Measurements from ENCODE around the gene CAMTA1.

Gene CAMTA1

DNA sequence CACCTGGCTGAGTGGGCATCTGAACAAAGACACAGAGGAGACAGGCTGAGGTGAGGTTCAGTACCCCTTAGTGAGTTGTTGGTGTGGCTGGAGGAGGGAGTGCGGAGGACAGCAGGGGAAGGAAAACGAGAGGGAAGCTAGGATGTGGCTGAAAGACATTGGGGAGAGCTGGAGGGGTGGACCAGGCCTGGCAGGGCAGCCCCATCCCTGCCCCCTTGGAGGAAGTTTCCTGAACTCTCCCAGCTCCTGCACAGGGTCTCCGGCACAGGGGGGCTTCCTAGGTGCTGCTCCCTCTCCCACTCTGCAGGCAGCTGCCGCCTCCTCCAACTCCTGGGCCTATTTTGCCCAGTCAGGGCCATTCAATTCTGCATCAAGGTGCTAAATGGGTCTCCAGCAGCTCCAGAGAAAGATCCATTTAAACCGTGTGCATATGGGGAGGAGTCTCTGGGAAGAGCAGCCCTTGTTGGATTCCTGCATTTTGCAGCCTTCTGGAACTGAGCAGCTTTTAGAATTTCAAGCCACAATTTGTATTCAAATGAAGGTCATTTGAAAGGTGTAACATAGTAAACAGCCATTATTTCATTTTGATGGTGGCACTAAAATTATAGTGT is 193.9 kb downstream of the CAMTA1 start:
- Histone ChIP-seq H3K4me1 (no peaks in the 10 kb centered on the region; the same call in 1 of the 2 replicates), H3K36me3 (no peaks in the 10 kb centered on the region), H3K4me3 (no peak overlapping the region), H3K9ac (no peak overlapping the region), H3K27me3 (peaks cover 3% of the 10 kb centered on the region; the same call in 1 of the 2 replicates), H3K9me3 (peaks cover 37% of the 10 kb centered on the region), H4K20me1 (no peaks in the 10 kb centered on the region), H3K4me2 (no peak overlapping the region), H3K27ac (no peak overlapping the region)
- no peak for TF ChIP-seq Cebpa-rat (IDR thresholded peaks at IDR 0.05)

DNA sequence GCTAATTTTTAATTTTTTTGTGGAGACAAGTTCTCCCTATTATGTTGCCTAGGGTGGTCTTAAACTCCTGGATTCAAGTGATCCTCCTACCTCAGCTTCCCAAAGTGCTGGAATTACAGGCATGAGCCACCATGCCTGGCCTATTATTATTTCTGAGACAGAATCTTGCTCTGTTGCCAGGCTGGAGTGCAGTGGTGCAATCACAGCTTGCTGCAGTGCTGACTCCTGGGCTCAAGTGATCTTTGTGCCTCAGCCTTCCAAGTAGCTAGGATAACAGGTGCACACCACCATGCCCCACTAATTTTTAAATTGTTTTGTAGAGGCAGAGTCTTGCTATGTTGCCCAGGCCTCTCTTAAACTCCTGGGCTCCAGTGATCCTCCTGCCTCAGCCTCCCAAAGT is 196.3 kb downstream of the CAMTA1 start:
- TF ChIP-seq Cebpa-rat (IDR thresholded peaks at IDR 0.05) = no peak
- no peaks in the 10 kb centered on the region for H3K27me3 ChIP-seq
- no peak overlapping the region for H3K9ac ChIP-seq
- H3K4me1 ChIP-seq = no peaks in the 10 kb centered on the region
- H3K36me3 ChIP-seq = no peaks in the 10 kb centered on the region
- H3K9me3 ChIP-seq = peaks cover 26% of the 10 kb centered on the region
- no peaks in the 10 kb centered on the region for H4K20me1 ChIP-seq
- no peak overlapping the region for H3K4me3 ChIP-seq
- no peak overlapping the region for H3K4me2 ChIP-seq
- no peak overlapping the region for H3K27ac ChIP-seq

DNA sequence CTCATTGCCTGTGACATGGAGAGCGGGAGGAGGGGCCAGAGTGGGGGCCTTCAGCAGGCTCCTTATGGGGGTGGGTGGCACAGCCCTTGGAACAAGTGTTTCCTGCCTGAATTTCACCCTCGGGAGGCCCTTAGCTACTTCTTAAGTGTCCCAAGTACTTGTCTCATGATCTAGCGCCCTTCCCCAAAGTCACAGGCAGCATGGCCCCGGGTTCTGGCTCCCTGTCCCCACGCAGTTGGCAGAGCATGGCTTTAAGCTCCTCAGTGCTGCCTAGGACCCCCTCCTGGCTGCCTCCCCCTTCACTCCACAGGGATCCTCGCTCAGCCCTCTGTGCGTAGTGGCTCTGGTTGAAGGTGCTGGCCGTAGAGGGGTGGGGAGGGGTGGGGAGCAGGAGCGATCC is 197.2 kb downstream of the CAMTA1 start:
- Histone ChIP-seq H3K27ac (no peak overlapping the region), H3K4me2 (no peak overlapping the region), H4K20me1 (no peaks in the 10 kb centered on the region), H3K4me3 (no peak overlapping the region), H3K4me1 (no peaks in the 10 kb centered on the region), H3K9ac (no peak overlapping the region), H3K36me3 (no peaks in the 10 kb centered on the region), H3K27me3 (no peaks in the 10 kb centered on the region), H3K9me3 (peaks cover 18% of the 10 kb centered on the region)
- no peak for TF ChIP-seq Cebpa-rat (IDR thresholded peaks at IDR 0.05)

DNA sequence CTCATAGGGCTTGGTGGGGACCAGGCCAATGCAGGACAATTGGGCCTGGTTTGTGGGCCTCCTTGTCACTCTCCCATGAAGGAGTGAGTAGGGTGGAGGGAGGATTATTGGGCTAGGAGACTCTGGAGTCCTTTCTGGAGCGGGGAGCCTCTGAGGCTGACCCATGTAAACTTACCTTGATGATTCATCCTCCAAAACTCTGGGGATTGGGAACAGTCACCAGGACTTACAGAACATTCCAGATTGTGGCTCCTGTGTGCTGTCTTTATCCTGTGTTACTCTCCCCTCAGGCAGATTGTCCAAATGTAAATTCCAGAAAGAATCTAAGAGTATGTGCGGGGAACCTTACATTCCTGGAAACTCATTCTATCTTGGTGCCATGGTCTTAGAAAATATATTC is 197.6 kb downstream of the CAMTA1 start:
- Histone ChIP-seq H3K4me1 (no peaks in the 10 kb centered on the region), H3K27ac (no peak overlapping the region), H3K4me3 (no peak overlapping the region), H3K36me3 (no peaks in the 10 kb centered on the region), H3K27me3 (no peaks in the 10 kb centered on the region), H3K9ac (no peak overlapping the region), H3K9me3 (peaks cover 17% of the 10 kb centered on the region), H4K20me1 (no peaks in the 10 kb centered on the region), H3K4me2 (no peak overlapping the region)
- TF ChIP-seq Cebpa-rat (IDR thresholded peaks at IDR 0.05) = no peak

DNA sequence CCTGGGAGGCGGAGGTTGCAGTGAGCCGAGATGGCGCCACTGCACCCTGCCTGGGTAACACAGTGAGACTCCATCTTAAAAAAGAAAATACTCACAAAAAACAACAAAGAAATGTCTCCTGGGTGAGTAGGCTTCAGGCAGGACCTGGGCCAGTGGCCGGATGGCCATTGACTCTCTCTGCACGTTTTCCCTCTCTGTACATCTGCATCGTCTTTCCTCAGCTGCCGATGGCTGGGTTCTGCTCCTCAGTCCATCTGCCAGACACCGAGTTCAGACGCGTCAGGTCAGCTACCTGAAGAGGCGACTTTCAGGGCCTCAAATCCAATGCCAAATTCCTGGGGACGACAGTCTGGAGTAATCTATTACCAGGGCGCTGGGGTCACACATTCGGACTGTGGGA is 199.3 kb downstream of the CAMTA1 start:
- Histone ChIP-seq H3K4me1 (no peaks in the 10 kb centered on the region), H4K20me1 (no peaks in the 10 kb centered on the region), H3K4me2 (no peak overlapping the region), H3K9ac (no peak overlapping the region), H3K4me3 (no peak overlapping the region), H3K27me3 (no peaks in the 10 kb centered on the region), H3K36me3 (no peaks in the 10 kb centered on the region), H3K9me3 (peaks cover 14% of the 10 kb centered on the region), H3K27ac (no peak overlapping the region)
- no peak for TF ChIP-seq Cebpa-rat (IDR thresholded peaks at IDR 0.05)

DNA sequence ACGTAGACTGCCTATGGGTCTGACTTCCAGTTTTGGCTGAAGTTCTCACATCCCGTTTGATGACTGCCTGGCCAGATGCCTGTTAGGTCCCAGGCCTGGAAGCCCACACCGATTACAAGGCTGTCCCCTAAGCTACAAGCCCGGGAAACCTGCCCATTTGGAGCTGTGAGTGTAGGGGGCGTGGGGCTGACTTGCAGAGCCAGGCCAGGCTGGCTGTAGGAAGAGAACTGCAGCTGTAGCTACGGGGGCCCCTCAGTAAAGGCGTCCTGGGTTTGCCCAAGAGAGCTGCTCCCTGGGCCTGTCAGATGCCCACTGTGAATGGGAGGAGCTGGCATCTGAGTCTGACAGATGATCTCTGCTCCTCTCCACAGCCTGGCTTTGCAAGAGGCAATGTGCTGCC is 199.7 kb downstream of the CAMTA1 start:
- Histone ChIP-seq H3K4me2 (no peak overlapping the region), H4K20me1 (no peaks in the 10 kb centered on the region), H3K9me3 (peaks cover 10% of the 10 kb centered on the region)

DNA sequence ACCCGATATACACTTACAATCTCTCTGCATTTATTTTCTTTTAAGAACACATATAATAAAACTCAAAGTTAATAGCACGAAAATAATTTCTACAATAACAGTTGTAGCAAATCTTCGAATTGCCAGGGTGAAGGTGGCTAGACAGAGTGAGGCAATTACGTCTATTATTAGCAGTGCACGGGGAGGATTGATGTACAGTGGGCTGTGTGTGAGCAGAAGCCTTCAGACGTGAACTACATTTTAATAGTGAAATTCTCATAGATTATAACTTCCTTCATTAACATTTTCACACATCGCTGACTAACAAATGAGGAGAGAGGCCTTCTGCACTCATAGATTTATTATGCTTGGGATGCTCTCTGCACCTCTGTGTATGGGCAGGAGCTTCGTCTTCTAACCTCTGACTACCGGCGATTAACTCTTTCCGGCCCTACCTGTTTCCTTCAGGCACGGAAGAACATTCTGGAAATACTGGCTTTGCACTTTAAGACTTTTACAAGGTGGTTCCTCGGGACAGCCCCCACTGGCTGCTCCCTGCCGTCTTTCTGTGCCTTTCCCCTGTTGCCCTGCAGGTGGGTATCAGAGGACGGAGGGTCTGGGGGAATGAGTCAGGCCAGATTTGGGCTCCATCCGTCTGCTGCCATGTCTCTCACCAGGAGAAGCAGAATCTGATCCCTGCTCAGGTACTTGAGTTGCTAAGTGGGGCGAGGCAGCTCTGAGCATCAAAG is 200.5 kb downstream of the CAMTA1 start:
- Histone ChIP-seq H3K4me2 (no peak overlapping the region), H3K27ac (no peak overlapping the region), H3K4me1 (no peaks in the 10 kb centered on the region), H3K27me3 (no peaks in the 10 kb centered on the region), H3K9me3 (peaks cover 3% of the 10 kb centered on the region; the same call in 1 of the 2 replicates), H3K4me3 (no peak overlapping the region), H3K9ac (no peak overlapping the region), H4K20me1 (no peaks in the 10 kb centered on the region), H3K36me3 (no peaks in the 10 kb centered on the region)
- TF ChIP-seq Cebpa-rat (IDR thresholded peaks at IDR 0.05) = no peak

More for the DNA sequence above, 199.7 kb downstream of the CAMTA1 start:
- no peak overlapping the region for H3K27ac ChIP-seq
- H3K27me3 ChIP-seq = no peaks in the 10 kb centered on the region
- no peaks in the 10 kb centered on the region for H3K4me1 ChIP-seq
- H3K36me3 ChIP-seq = no peaks in the 10 kb centered on the region
- no peak for TF ChIP-seq Cebpa-rat (IDR thresholded peaks at IDR 0.05)
- no peak overlapping the region for H3K9ac ChIP-seq
- no peak overlapping the region for H3K4me3 ChIP-seq

DNA sequence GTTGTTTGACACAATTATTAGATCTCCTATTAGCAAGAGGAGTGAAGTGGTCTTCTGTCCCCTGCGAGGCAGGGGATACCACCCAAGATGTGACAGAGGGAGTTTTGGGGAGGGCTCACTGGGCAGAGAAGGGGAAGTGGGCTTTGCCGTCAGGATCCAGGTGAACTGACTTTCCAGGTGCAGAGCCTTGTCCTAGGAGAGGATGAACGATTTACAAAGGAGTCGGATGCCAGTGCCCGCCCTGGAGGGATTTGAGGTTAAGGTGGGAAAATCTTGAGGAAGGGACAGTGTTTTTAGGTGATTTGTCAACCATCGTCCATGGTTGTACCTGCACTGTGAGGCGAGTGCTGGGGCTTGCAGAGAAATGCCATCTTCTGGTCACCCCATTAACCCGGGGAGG is 201.0 kb downstream of the CAMTA1 start:
- H3K36me3 ChIP-seq = no peaks in the 10 kb centered on the region
- H3K9ac ChIP-seq = no peak overlapping the region
- H3K4me1 ChIP-seq = no peaks in the 10 kb centered on the region
- H3K27me3 ChIP-seq = no peaks in the 10 kb centered on the region
- TF ChIP-seq Cebpa-rat (IDR thresholded peaks at IDR 0.05) = no peak
- no peak overlapping the region for H3K27ac ChIP-seq
- H3K4me3 ChIP-seq = no peak overlapping the region
- H3K4me2 ChIP-seq = no peak overlapping the region
- no peaks in the 10 kb centered on the region for H4K20me1 ChIP-seq
- H3K9me3 ChIP-seq = no peaks in the 10 kb centered on the region

DNA sequence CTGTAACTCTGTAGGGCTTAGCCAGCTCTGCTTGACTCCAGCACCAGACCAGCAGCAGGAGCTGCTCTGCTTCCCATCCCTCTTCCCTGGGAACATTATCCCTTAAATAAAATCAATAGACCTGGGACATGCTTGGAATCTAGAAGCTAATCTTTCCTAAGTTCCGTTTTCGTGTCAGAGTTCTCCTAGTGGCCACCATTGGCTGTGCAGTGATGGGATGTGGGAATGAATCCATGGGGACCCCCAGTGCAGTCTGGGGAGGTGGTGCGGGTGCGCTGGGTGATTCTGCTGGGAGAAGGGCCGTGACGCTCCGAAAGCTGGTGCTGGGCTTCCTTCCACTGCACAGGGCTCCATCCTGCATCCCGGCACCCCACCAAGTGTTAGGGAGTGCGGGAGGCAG is 202.7 kb downstream of the CAMTA1 start:
- no peak overlapping the region for H3K4me2 ChIP-seq
- H3K4me1 ChIP-seq = no peaks in the 10 kb centered on the region
- no peak overlapping the region for H3K4me3 ChIP-seq
- H3K9ac ChIP-seq = no peak overlapping the region
- no peaks in the 10 kb centered on the region for H3K9me3 ChIP-seq
- no peak overlapping the region for H3K27ac ChIP-seq
- H3K27me3 ChIP-seq = no peaks in the 10 kb centered on the region
- no peak for TF ChIP-seq Cebpa-rat (IDR thresholded peaks at IDR 0.05)
- H4K20me1 ChIP-seq = no peaks in the 10 kb centered on the region
- H3K36me3 ChIP-seq = no peaks in the 10 kb centered on the region

DNA sequence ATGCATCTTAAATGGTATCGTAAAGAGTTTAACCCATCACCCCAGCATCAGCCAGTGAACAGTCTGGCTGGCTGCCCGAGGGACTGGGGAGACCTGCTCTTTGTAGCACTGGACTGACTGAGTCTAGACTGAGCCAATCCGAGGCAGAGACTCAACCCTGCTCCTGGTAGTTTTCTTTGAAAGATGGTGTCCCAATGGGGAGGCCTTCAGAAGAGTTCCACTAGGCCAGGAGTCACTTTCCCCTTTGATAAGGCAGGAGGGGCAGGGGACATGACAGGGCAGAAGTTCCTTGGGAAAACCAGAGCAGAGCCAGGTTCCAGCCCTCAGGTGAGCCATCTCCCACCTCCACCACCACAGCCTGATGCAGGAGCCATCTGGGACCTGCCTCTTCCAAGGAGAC is 203.5 kb downstream of the CAMTA1 start:
- Histone ChIP-seq H3K27ac (no peak overlapping the region), H3K4me1 (no peaks in the 10 kb centered on the region), H3K4me2 (no peak overlapping the region), H3K4me3 (no peak overlapping the region), H3K9me3 (peaks cover 3% of the 10 kb centered on the region; the same call in 1 of the 2 replicates), H3K36me3 (no peaks in the 10 kb centered on the region), H4K20me1 (no peaks in the 10 kb centered on the region), H3K9ac (no peak overlapping the region), H3K27me3 (no peaks in the 10 kb centered on the region)
- no peak for TF ChIP-seq Cebpa-rat (IDR thresholded peaks at IDR 0.05)
